Measurements from ENCODE around the gene NR1H2. TPM values are rescaled to one million over a fixed set of nuclear protein-coding genes. Genes with fewer than 3 reads are reported as not detected.

Gene NR1H2
- total RNA-seq, 4 donors from 2014 or later: 80.2 to 125 (median 93.7) TPM

DNA sequence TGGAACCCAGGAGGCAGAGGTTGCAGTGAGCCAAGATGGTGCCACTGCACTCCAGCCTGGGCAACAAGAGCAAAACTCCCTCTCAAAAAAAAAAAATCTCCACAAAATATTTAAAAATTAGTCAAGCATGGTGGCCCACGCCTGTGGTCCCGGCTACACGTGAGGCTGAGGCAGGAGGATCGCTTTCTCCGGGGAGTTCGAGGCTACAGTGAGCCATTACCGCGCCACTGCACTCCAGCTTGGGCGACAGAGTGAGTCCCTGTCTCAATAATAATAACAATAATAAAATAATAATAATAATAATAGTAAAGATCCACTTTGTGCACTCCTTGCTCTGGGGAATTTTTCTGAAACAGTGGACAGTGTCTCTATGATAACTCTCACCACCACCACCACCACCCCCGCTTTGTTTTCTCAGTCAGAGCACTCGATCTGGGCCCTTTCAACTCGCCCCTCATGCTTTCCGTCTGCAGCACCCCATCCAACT is 19.5 kb upstream of the NR1H2 start:
- TF ChIP-seq EP300 (IDR thresholded peaks at IDR 0.05): no peak
- TF ChIP-seq, protein P1, sequence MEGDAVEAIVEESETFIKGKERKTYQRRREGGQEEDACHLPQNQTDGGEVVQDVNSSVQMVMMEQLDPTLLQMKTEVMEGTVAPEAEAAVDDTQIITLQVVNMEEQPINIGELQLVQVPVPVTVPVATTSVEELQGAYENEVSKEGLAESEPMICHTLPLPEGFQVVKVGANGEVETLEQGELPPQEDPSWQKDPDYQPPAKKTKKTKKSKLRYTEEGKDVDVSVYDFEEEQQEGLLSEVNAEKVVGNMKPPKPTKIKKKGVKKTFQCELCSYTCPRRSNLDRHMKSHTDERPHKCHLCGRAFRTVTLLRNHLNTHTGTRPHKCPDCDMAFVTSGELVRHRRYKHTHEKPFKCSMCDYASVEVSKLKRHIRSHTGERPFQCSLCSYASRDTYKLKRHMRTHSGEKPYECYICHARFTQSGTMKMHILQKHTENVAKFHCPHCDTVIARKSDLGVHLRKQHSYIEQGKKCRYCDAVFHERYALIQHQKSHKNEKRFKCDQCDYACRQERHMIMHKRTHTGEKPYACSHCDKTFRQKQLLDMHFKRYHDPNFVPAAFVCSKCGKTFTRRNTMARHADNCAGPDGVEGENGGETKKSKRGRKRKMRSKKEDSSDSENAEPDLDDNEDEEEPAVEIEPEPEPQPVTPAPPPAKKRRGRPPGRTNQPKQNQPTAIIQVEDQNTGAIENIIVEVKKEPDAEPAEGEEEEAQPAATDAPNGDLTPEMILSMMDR (IDR thresholded peaks at IDR 0.05): no peak
- TF ChIP-seq POLR2A (IDR thresholded peaks at IDR 0.05): no peak
- 39 to 40% methylated on average over 13 of the region's 13 CpGs for WGBS, 2 donors
- Histone ChIP-seq H3K4me3 (peak overlapping the region in 2 of 4 donors; percentile 48 to 52), H3K27me3 (no peaks in the 10 kb centered on the region), H3K27ac (peak overlapping the region in 2 of 4 donors; percentile 44 to 86), H3K9me3 (no peaks in the 10 kb centered on the region), H3K4me1 (peaks cover 0 to 17% (median 1%) of the 10 kb centered on the region in 4 donors), H3K36me3 (no peaks in the 10 kb centered on the region)
- DNase-seq (ENCODE audit: low spot score in 2 of 2): no peak

DNA sequence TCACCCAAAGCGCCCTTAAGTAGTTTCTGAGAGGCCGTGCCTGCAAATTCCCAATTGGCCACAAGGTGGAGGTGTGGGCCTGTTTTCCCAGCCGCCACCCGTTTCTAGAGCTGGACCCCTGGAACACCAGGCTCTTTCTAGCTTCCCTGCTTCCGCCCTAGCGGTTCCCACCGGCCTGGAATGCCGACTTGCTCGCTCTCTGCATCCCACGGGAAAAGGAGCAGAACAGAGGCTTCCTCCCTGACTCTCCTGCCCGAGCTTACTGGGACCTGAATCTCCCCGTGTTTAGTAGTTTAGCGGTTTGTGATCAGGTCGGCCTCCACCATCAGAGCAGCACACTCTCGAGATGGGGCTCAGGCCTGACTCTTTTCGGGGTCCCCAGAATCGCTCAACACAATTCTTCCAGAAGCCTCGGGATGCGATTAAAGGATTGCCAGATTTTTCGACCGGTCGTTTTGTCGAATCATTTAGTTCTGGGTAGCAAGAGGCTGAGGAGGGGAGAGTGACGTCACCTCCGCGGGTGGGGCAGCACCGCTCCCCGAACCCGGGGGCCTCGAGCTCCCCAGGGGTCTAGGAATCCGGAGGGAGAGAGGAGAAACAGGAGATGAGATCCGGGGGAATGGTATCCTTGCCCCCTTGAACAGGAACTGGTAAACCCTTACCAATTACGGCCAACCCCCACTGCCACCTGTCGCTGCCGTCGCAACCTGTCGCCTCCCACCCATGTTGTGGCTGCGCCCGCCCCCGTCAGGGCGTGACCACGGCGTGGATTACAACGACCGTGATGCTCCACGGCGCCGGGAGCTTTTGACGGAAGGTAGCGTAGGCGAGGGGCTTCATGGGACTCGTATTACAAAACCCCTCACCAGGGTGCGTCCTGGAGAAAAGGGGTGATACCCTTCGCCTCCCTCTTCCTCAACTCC is 18.8 kb upstream of the NR1H2 start:
- no peaks in the 10 kb centered on the region for H3K27me3 ChIP-seq
- H3K27ac ChIP-seq: peak overlapping the region; percentile 44 to 90 (median 85)
- 15 to 20% methylated on average over 53 to 54 of the region's 54 CpGs for WGBS, 2 donors
- peak; percentile 55 to 83 for DNase-seq (ENCODE audit: low spot score in 2 of 2)
- peak overlapping the region; percentile 35 to 52 (median 46) for H3K4me3 ChIP-seq
- no peaks in the 10 kb centered on the region for H3K36me3 ChIP-seq
- TF ChIP-seq POLR2A (IDR thresholded peaks at IDR 0.05): peak; percentile 19 to 28
- peak in 1 of 2 donors; percentile 8 for TF ChIP-seq EP300 (IDR thresholded peaks at IDR 0.05)
- TF ChIP-seq, protein P1 (IDR thresholded peaks at IDR 0.05): peak; percentile 88 to 93 (median 90)
- peaks cover 0 to 17% (median 1%) of the 10 kb centered on the region in 4 donors for H3K4me1 ChIP-seq
- H3K9me3 ChIP-seq: no peaks in the 10 kb centered on the region

DNA sequence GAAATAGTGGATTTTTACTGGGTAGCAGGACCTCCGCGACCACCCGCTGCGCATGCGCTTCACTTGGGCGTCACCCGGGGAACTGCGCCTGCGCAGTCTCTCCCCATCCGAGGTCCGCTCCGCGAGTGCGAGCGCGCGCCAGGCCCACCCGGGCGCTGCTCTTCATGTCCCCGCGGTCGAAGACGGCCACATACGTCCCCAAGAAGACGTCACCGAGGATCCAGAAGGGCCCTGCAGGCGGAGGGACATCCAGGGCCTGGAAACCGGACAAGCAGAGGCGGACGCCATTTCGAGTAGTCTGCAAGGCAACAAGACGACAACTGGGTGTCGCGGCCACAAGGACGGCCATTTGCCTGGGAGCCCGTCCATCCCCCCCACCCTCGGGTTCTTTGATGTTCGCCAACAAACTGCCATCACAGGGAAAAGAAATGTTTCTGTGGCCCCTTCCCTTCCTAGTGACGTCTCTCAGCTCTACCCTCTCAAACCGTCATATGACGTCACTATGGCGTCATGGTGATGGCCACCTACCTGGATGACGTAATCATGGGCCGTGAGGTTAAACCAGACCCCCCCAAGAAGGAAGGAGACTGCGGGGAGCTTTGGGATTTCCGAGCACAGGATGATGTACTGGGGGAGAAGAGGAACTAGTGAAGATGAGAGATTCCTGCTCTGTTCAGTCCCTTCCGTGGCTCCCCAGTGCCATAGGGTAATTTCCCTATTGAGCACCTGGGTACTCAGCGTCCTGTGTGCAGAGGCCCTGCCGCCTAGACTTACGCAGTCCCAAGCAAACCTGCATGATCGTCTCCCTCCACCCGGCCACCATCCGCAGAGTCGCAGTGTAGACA is 17.6 kb upstream of the NR1H2 start:
- TF ChIP-seq EP300 (IDR thresholded peaks at IDR 0.05): peak in 1 of 2 donors; percentile 67
- TF ChIP-seq, protein P1 (IDR thresholded peaks at IDR 0.05): no peak
- TF ChIP-seq POLR2A (IDR thresholded peaks at IDR 0.05): peak; percentile 22 to 55
- H3K4me1 ChIP-seq: peaks cover 0 to 17% (median 1%) of the 10 kb centered on the region in 4 donors
- H3K27ac ChIP-seq: peak overlapping the region; percentile 44 to 90 (median 85)
- no peaks in the 10 kb centered on the region for H3K9me3 ChIP-seq
- 46 to 59% methylated on average over 44 to 52 of the region's 54 CpGs for WGBS, 2 donors
- no peak for DNase-seq (ENCODE audit: low spot score in 2 of 2)
- no peaks in the 10 kb centered on the region for H3K27me3 ChIP-seq
- no peaks in the 10 kb centered on the region for H3K36me3 ChIP-seq
- H3K4me3 ChIP-seq: peak overlapping the region; percentile 39 to 52 (median 46)

DNA sequence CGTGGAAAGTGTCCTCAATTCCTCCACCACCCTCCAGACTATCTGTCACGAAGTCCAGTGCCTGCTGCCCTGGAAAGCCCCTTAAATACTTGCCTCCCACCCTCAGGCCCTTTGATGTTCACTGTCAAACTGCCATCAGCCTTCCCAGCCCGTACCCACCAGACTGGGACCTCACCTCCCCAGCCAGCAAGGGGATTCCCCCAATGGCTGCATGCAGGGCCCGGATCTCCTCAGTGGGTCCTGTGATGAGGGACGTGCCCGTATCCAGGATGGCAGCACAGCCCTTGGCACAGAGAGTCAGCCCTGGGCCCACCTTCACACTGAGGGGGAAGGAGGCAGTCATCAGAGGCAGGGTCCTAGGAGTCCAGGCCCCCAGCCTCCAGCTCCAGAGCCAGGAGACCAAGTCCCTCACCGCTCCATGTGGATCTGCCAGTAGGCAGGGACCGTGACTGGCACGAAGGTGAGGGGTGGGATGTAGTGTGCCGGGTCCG is 16.9 kb upstream of the NR1H2 start:
- Histone ChIP-seq H3K9me3 (no peaks in the 10 kb centered on the region), H3K27ac (no peak overlapping the region), H3K4me1 (peaks cover 0 to 17% (median 1%) of the 10 kb centered on the region in 4 donors), H3K4me3 (no peak overlapping the region), H3K36me3 (no peaks in the 10 kb centered on the region), H3K27me3 (no peaks in the 10 kb centered on the region)
- 94 to 98% methylated on average over 9 to 10 of the region's 11 CpGs for WGBS, 2 donors
- TF ChIP-seq, protein P1 (IDR thresholded peaks at IDR 0.05): no peak
- TF ChIP-seq POLR2A (IDR thresholded peaks at IDR 0.05) (no peak), EP300 (IDR thresholded peaks at IDR 0.05) (no peak)
- DNase-seq (ENCODE audit: low spot score in 2 of 2): no peak

Measured in tibial nerve (tissue), 4 donors.